SH-SY5Y (cell line): ENCODE data around the gene CLASP1.

ENCODE experiments used
- GATA2 ChIP-seq: IDR thresholded peaks from 2 replicates; pipeline ENCODE4 v1.6.1; 2011; ENCODE audit warnings: mild to moderate bottlenecking, low read depth, low read length
- GATA3 ChIP-seq: IDR thresholded peaks from 2 replicates; pipeline ENCODE4 v1.6.1; 2011; ENCODE audit warnings: low read depth, mild to moderate bottlenecking, low read length, moderate library complexity

DNA sequence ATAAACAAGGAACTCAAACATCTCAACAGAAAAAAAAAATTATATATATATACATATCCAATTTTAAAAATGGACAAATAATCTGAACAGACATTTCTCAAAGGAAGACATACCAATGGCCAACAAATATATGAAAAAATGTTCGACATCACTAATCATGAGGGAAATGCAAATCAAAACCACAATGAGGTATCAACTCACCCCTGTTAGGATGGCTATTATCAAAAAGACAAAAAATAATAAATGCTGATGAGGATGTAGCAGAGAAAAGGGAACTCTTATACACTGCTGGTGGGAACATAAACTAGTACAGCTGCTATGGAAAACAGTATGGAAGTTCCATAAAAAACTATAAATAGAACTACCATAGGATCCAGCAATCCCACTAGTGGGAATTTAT is 46.1 kb downstream of the CLASP1 start:
- no peak for TF ChIP-seq GATA2
- TF ChIP-seq GATA3: no peak
